ENCODE data around the gene STAG3.
A peak's percentile ranks its signal among the peaks of the same experiment; 100 is the strongest.
"Not testable (repeated sequence)": the region's sequence is repeated elsewhere in the genome, so short reads cannot be mapped to it uniquely, and the experiment has no call there.

Gene STAG3, protein sequence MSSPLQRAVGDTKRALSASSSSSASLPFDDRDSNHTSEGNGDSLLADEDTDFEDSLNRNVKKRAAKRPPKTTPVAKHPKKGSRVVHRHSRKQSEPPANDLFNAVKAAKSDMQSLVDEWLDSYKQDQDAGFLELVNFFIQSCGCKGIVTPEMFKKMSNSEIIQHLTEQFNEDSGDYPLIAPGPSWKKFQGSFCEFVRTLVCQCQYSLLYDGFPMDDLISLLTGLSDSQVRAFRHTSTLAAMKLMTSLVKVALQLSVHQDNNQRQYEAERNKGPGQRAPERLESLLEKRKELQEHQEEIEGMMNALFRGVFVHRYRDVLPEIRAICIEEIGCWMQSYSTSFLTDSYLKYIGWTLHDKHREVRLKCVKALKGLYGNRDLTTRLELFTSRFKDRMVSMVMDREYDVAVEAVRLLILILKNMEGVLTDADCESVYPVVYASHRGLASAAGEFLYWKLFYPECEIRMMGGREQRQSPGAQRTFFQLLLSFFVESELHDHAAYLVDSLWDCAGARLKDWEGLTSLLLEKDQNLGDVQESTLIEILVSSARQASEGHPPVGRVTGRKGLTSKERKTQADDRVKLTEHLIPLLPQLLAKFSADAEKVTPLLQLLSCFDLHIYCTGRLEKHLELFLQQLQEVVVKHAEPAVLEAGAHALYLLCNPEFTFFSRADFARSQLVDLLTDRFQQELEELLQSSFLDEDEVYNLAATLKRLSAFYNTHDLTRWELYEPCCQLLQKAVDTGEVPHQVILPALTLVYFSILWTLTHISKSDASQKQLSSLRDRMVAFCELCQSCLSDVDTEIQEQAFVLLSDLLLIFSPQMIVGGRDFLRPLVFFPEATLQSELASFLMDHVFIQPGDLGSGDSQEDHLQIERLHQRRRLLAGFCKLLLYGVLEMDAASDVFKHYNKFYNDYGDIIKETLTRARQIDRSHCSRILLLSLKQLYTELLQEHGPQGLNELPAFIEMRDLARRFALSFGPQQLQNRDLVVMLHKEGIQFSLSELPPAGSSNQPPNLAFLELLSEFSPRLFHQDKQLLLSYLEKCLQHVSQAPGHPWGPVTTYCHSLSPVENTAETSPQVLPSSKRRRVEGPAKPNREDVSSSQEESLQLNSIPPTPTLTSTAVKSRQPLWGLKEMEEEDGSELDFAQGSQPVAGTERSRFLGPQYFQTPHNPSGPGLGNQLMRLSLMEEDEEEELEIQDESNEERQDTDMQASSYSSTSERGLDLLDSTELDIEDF

DNA sequence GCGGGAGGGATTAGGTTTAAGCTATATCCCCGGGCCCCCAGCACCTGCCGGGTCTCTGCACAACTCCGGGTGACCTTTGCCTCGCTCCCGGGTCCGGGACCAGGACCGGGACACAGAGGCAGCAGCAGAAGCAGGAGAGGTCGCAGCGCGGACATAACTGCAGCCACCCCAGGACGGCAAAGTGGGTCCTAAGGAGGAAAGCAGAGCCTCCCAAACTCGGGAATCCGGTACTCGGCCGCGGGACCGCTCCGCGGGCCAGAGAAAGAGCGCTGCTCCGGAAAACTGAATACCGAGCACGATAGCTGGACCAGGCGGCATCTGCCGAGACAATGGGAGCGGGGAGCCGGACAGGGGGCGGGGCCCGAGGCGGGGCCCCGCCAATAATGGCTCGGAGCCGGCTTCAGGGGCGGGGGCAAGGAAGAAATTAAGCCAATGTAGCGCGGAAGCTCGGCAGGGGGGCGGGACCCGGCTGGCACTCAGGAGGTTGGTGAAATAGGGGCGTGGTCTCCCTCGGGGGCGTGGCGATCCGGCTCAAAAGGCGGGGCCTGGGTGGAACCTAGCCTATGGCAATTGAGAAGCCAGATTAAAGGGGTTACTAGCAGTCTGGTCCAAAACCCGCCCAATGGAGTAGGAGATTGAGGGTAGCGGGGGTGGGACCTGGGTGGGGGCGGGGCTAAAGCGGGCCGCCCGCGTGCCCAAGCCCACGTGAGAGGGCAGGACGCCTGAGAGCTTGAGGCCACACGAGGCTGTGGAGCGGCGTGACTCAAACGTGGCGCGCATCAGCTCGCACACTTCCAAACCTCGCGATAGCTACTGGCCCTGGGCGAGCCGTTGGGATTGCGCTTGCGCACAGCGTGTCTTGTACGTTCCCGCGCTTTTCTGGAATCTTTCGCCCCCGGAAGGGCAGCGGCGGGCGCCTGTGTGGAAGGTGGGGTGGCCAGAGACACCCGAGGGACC lies at the start of gene STAG3, which contains the start of gene GPC2:
TSS of gene STAG3 (plus strand) at position 874 of the 957 bp plus-strand sequence. CDS start 2,639 bp downstream, outside the sequence.
TSS of gene GPC2 (minus strand) at position 337 of the 957 bp plus-strand sequence. CDS start at position 155, 182 bp downstream.
- H3K27me3 ChIP-seq (ENCODE audit: control insufficient read depth, low read length): no peaks in the 10 kb centered on the region
- peak within 1 kb of the TSS; percentile 95 for H3K27ac ChIP-seq (ENCODE audit: low read depth, low read length)
- peaks cover 4% of the 10 kb centered on the region; the same call in 1 of the 2 replicates for H4K20me1 ChIP-seq (ENCODE audit: control insufficient read depth, insufficient read depth, low read depth, low read length)
- peak within 1 kb of the TSS; percentile 88 for H3K4me2 ChIP-seq (ENCODE audit: low read length)
- peaks cover 23% of the 10 kb centered on the region for H3K79me2 ChIP-seq (ENCODE audit: control insufficient read depth, low read length)
- peaks cover 76% of the 10 kb centered on the region for H3K4me1 ChIP-seq (ENCODE audit: control insufficient read depth, low read length)
- TF ChIP-seq, protein P1, sequence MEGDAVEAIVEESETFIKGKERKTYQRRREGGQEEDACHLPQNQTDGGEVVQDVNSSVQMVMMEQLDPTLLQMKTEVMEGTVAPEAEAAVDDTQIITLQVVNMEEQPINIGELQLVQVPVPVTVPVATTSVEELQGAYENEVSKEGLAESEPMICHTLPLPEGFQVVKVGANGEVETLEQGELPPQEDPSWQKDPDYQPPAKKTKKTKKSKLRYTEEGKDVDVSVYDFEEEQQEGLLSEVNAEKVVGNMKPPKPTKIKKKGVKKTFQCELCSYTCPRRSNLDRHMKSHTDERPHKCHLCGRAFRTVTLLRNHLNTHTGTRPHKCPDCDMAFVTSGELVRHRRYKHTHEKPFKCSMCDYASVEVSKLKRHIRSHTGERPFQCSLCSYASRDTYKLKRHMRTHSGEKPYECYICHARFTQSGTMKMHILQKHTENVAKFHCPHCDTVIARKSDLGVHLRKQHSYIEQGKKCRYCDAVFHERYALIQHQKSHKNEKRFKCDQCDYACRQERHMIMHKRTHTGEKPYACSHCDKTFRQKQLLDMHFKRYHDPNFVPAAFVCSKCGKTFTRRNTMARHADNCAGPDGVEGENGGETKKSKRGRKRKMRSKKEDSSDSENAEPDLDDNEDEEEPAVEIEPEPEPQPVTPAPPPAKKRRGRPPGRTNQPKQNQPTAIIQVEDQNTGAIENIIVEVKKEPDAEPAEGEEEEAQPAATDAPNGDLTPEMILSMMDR (IDR thresholded peaks at IDR 0.05; ENCODE audit: low read depth, low read length, poor library complexity, severe bottlenecking): no peak
- TF ChIP-seq EZH2phosphoT487 (IDR thresholded peaks at IDR 0.05; ENCODE audit: borderline replicate concordance, low read length): no peak
- peaks cover 26% of the 10 kb centered on the region for H3K36me3 ChIP-seq (ENCODE audit: control insufficient read depth, low read length)
- H3K9me2 ChIP-seq (replicated peaks; ENCODE audit: control insufficient read depth, low read length): no peaks in the 10 kb centered on the region
- peak within 1 kb of the TSS; percentile 88 for H3K4me3 ChIP-seq (ENCODE audit: low read length)
- peaks cover 5% of the 10 kb centered on the region for H3K9me3 ChIP-seq (ENCODE audit: control insufficient read depth, insufficient read depth, low read length)
- peaks cover 33% of the 10 kb centered on the region for H3F3A ChIP-seq (ENCODE audit: control insufficient read depth, insufficient read depth)

DNA sequence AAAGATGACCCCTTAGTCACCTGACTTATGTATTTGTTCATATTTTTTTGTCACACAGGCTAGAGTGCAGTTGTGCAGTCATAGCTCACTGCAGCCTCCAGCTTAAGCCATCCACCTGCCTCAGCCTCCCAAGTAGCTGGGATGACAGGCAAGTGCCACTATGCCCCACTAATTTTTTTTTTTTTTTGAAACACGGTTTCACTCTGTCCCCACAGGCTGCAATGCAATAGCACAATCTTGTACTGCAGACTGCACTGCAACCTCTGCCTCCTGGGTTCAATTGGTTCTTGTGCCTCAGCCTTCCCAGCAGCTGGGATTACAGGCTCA lies 49.1 kb upstream of the STAG3 start:
- Histone ChIP-seq H3F3A (ENCODE audit: control insufficient read depth, insufficient read depth) (peaks cover 32% of the 10 kb centered on the region), H3K9me2 (replicated peaks; ENCODE audit: control insufficient read depth, low read length) (no peaks in the 10 kb centered on the region), H4K20me1 (ENCODE audit: control insufficient read depth, insufficient read depth, low read depth, low read length) (no peaks in the 10 kb centered on the region), H3K27me3 (ENCODE audit: control insufficient read depth, low read length) (no peaks in the 10 kb centered on the region), H3K27ac (ENCODE audit: low read depth, low read length) (peak overlapping the region; percentile 94), H3K36me3 (ENCODE audit: control insufficient read depth, low read length) (peaks cover 27% of the 10 kb centered on the region), H3K4me1 (ENCODE audit: control insufficient read depth, low read length) (peaks cover 54% of the 10 kb centered on the region), H3K4me3 (ENCODE audit: low read length) (peak overlapping the region; percentile 81), H3K9me3 (ENCODE audit: control insufficient read depth, insufficient read depth, low read length) (no peaks in the 10 kb centered on the region), H3K79me2 (ENCODE audit: control insufficient read depth, low read length) (peaks cover 37% of the 10 kb centered on the region), H3K4me2 (ENCODE audit: low read length) (peak overlapping the region; percentile 96)
- no peak for TF ChIP-seq EZH2phosphoT487 (IDR thresholded peaks at IDR 0.05; ENCODE audit: borderline replicate concordance, low read length)
- TF ChIP-seq, protein P1 (IDR thresholded peaks at IDR 0.05; ENCODE audit: low read depth, low read length, poor library complexity, severe bottlenecking): no peak

DNA sequence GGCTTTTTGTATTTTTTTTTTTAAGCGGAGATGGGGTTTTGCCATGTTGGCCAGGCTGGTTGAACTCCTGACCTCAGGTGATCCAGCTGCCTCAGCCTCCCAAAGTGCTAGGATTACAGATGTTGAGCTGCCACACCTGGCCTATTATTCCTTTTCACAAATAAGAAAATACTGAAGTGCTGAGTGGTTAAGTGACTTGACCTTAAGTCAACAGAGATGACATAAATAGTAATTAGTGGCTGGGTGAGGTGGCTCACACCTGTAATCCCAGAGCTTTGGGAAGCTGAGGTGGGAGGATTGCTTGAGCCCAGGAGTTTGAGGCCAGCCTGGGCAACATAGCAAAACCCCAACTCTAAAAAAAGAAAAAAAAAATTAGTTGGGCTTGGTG lies 47.5 kb upstream of the STAG3 start:
- Histone ChIP-seq H3F3A (ENCODE audit: control insufficient read depth, insufficient read depth) (peaks cover 24% of the 10 kb centered on the region), H3K4me1 (ENCODE audit: control insufficient read depth, low read length) (peaks cover 40% of the 10 kb centered on the region), H3K36me3 (ENCODE audit: control insufficient read depth, low read length) (peaks cover 13% of the 10 kb centered on the region), H3K79me2 (ENCODE audit: control insufficient read depth, low read length) (peaks cover 25% of the 10 kb centered on the region)
- H3K27ac ChIP-seq (ENCODE audit: low read depth, low read length); H3K27me3 ChIP-seq (ENCODE audit: control insufficient read depth, low read length); H3K4me2 ChIP-seq (ENCODE audit: low read length); H3K9me2 ChIP-seq (replicated peaks; ENCODE audit: control insufficient read depth, low read length); H4K20me1 ChIP-seq (ENCODE audit: control insufficient read depth, insufficient read depth, low read depth, low read length); H3K9me3 ChIP-seq (ENCODE audit: control insufficient read depth, insufficient read depth, low read length); H3K4me3 ChIP-seq (ENCODE audit: low read length): not testable (repeated sequence)

Data from DOHH2 (cell line).